Epithelial cell of proximal tubule (primary cell): ENCODE data around the gene CDH10. TPM values are rescaled to one million over a fixed set of nuclear protein-coding genes. Genes with fewer than 3 reads are reported as not detected.

Experiments used
- DNase-seq: peaks from one replicate; pipeline ENCODE4 v3.0.0-alpha.2; 2011; ENCODE audit warnings: low read depth
- H3K4me3 ChIP-seq: 2 replicates; pipeline ENCODE4 v1.5.1; 2011; ENCODE audit warnings: low read depth, mild to moderate bottlenecking, low read length
- total RNA-seq: library from RNA; depleted of rRNA; stranded (reverse); fragments of >200 nt; gene quantifications from 2 replicates; pipeline ENCODE4 v1.2.3, GENCODE V29; 2015
- TF ChIP-seq, protein P1 (sequence below): conservative IDR thresholded peaks from 2 replicates; pipeline ENCODE4 v1.5.1; 2012; ENCODE audit warnings: low read depth, mild to moderate bottlenecking, low read length

CDH10 gene
- total RNA-seq, 1 donor from 2014 or later = 0.58 TPM

DNA sequence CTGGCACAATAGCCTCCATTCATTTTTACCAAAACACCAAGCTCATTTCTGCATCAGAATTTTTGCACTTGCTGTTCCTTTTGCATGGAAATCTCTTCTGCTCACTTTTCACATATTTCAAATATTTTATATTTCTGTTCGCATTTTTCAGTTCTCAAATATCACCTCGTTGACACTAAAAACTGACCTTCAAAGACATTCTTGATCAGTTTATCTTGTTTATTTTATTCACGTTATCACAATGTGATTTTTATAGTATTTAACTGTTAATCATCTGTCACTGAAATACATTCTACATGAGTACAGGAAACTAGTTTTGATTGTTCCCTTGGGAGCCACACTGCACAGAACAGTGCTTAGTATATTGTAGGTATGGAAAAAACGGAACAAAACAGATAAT lies 29.6 kb downstream of the CDH10 start:
- TF ChIP-seq, protein P1, sequence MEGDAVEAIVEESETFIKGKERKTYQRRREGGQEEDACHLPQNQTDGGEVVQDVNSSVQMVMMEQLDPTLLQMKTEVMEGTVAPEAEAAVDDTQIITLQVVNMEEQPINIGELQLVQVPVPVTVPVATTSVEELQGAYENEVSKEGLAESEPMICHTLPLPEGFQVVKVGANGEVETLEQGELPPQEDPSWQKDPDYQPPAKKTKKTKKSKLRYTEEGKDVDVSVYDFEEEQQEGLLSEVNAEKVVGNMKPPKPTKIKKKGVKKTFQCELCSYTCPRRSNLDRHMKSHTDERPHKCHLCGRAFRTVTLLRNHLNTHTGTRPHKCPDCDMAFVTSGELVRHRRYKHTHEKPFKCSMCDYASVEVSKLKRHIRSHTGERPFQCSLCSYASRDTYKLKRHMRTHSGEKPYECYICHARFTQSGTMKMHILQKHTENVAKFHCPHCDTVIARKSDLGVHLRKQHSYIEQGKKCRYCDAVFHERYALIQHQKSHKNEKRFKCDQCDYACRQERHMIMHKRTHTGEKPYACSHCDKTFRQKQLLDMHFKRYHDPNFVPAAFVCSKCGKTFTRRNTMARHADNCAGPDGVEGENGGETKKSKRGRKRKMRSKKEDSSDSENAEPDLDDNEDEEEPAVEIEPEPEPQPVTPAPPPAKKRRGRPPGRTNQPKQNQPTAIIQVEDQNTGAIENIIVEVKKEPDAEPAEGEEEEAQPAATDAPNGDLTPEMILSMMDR = no peak
- no peak for DNase-seq
- no peak overlapping the region for H3K4me3 ChIP-seq

DNA sequence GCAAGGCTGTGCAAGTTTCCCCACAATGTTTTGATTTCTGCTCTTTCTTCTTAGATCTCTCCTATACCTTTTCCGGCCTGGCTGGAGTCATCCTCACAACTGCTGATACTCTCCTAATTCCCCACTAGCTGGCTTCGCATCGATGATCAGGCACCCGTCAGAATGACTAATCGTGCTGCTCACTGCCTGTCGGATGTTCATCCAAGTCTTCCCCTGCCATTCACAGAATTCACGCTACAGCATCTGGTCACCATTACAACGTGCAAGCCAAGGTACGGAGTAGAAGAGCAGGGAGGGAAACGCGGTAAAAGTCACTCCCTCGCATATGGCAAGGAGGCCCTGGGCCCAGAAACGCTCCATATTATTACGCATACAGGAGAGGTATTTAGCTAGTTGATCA lies 35.1 kb downstream of the CDH10 start:
- no peak overlapping the region for H3K4me3 ChIP-seq
- TF ChIP-seq, protein P1 = no peak
- DNase-seq = no peak

DNA sequence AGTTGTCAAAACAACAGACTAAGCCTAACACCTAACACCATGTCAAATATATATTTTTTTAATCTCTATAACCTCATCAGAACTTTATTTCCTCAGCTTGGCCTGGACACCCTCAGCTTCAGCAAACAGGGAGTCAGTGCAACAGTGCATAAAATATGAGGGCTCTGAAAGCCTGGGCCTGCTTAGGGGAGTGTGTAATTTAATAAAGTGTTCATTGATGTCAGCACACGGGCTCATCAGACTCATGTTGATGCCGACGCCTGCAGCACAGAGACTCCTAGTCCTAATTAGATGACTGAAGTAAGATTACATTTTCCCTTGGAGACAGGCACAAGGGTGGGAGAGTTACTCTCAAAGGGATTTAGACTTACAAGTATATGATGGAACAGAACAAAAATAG lies 37.8 kb downstream of the CDH10 start:
- TF ChIP-seq, protein P1 = no peak
- H3K4me3 ChIP-seq = no peak overlapping the region
- no peak for DNase-seq

DNA sequence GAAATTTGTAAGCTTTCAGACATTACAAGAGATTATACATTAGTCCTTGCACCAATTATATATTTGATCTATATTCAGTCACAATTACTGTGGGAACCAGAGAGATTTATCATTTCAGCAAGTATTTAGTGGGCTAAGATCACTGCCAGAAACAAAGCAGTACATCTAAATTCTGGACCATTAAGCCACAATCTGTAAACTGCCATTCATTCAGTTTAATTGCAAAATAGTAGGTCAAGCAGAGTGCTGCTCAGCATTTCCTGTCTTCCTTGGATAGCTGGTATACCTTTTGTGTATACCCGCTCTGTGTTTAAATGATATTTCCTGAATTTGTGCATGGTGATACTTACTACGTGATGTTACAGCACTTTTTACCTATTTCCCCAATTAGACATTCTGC lies 42.6 kb downstream of the CDH10 start:
- H3K4me3 ChIP-seq = no peak overlapping the region
- TF ChIP-seq, protein P1 = no peak
- DNase-seq = no peak

DNA sequence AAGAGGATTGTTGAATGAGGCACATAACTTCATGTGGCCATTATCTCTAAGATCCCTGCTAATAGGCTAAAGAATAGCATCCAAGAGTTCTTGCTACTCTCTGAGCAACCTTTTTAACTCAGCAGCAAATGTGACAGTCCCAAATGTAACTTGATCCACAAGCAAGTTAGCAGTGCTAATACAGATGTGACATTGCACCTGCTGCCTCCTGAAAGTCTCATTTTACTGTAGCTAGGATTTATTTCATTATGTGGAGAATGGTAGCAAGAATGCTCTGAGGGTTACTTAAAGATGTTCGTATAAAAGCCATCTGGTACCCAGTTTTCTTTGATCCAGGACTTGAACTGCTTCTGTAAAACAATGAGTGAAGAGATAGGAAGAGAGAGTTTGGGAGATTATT lies 45.8 kb downstream of the CDH10 start:
- TF ChIP-seq, protein P1 = no peak
- H3K4me3 ChIP-seq = no peak overlapping the region
- DNase-seq = no peak

DNA sequence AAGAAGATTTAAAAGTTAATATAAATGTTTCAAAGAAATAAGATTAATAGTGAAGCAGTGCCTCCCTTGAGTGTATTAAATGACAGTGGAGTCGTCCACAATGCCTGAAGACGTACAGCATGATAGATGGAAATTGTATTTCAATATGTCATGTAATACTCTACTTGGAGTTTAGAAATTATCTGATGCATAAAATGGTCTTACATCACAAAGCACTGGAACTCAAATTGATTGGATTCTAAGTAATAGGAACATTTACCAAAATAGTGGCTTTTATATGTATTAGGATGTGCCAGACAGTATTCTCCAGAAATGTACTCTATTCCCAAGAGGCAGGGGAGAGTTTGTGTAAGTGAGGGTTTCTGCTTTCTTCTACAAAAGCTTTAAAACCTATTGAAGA lies 49.4 kb downstream of the CDH10 start:
- no peak for DNase-seq
- TF ChIP-seq, protein P1 = no peak
- no peak overlapping the region for H3K4me3 ChIP-seq

DNA sequence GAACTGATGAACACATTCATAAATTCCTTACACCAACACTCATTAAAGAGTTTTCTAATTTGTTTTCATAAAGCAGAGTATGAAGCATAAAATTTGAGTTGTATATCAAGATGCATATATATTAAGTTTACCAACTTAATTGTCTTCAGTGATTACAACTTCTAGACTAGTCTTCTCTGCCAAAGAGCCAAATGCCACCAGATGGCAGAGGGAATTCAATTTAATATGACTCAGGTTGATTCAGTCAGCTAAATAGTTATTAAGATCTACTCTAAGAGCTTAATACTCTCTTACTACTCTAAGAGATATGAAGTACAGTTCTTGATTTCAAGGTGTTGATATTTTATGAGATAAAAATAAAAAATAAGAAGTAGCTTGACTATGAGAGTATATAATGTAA lies 53.4 kb downstream of the CDH10 start:
- TF ChIP-seq, protein P1 = no peak
- DNase-seq = no peak
- H3K4me3 ChIP-seq = no peak overlapping the region
